Kidney (tissue), 14 donors: ENCODE measurements around the gene LAMA5. TPM values are rescaled to one million over a fixed set of nuclear protein-coding genes. Genes with fewer than 3 reads are reported as not detected.

Experiments
- DNase-seq, 5 donors: peaks; one replicate each; pipeline ENCODE4 v3.0.0-alpha.2; 2013 to 2020
- FAIRE-seq: peaks from 2 replicates; lab custom pipeline; 2012; peaks lifted over from hg19 to GRCh38; lab: Jason Lieb, UNC
- H3K27ac ChIP-seq, 2 donors: one replicate each; pipeline ENCODE4 v1.7.0; 2013; ENCODE audit warnings: low read depth in 2 of 2, low read length in 2 of 2, inconsistent platforms in 1 of 2
- H3K27me3 ChIP-seq: one replicate; pipeline ENCODE4 v1.7.1; 2013; ENCODE audit warnings: low read length, inconsistent platforms; ENCODE audit not compliant: control insufficient read depth, insufficient read depth
- H3K36me3 ChIP-seq, 3 donors: one replicate each; pipeline versions ENCODE4 v1.7.0 to v1.7.1; 2013; ENCODE audit warnings: low read length in 3 of 3, control low read depth in 1 of 3, inconsistent platforms in 1 of 3; ENCODE audit not compliant: insufficient read depth in 3 of 3, control insufficient read depth in 2 of 3
- H3K4me1 ChIP-seq, 3 donors: one replicate each; pipeline versions ENCODE4 v1.7.0 to v1.7.1; 2013; ENCODE audit warnings: low read length in 3 of 3, inconsistent platforms in 1 of 3, low read depth in 1 of 3; ENCODE audit not compliant: control insufficient read depth in 2 of 3, insufficient read depth in 2 of 3
- H3K4me3 ChIP-seq, 3 donors: one replicate each; pipeline versions ENCODE4 v1.7.0 to v1.8.1; 2013; ENCODE audit warnings: low read length in 3 of 3, control low read depth in 1 of 3, inconsistent platforms in 1 of 3
- H3K9ac ChIP-seq, 3 donors: one replicate each; pipeline versions ENCODE4 v1.7.0 to v1.7.1; 2013; ENCODE audit warnings: low read length in 3 of 3, control low read depth in 1 of 3, inconsistent platforms in 1 of 3
- H3K9me3 ChIP-seq, 3 donors: one replicate each; pipeline versions ENCODE4 v1.7.0 to v1.7.1; 2013; ENCODE audit warnings: low read length in 3 of 3, control low read depth in 1 of 3, inconsistent platforms in 1 of 3; ENCODE audit not compliant: control insufficient read depth in 2 of 3, insufficient read depth in 1 of 3
- intact Hi-C: fragments of 100-400 bp; cut with DNase I; formaldehyde crosslinking; loops from one replicate; pipeline ENCODE4 v1.11.1; 2022
- polyA plus RNA-seq: library from polyadenylated mRNA; stranded (reverse); fragments of 350-450 nt; fragmentation: Illumina TruSeq; extraction: RNeasy Lipid Tissue Mini Kit (QIAGEN cat#74804); gene quantifications from one replicate; pipeline ENCODE4 v1.2.3, GENCODE V29; 2014; ENCODE audit warnings: low read depth, low replicate concordance; ENCODE audit not compliant: insufficient read depth
- total RNA-seq: library from RNA; stranded (reverse); fragmentation: NEBNext Ultra II Directional; extraction: Animal tissue kit (Norgen Biotek cat#: 25700); gene quantifications from one replicate; pipeline ENCODE4 v1.2.1, GENCODE V29; 2021
- TF ChIP-seq, protein P1 (sequence below): IDR thresholded peaks from 3 replicates; pipeline ENCODE4 v1.5.1; 2012; ENCODE audit warnings: mild to moderate bottlenecking, moderate library complexity, borderline replicate concordance; ENCODE audit not compliant: insufficient read depth; ENCODE audit errors: extremely low read depth
- donor health status: control.
- donor health status: control.
- donor health status: control.
- donor health status: control.
- donor health status: control.
- donor health status: DM: yes; HTN: yes; CAD: no.
- donor health status: Normal renal cell carcinoma (clear cell type).

LAMA5 gene
- total and polyA plus RNA-seq, 2 donors from 2014 or later, result 94.0 to 342 TPM

DNA sequence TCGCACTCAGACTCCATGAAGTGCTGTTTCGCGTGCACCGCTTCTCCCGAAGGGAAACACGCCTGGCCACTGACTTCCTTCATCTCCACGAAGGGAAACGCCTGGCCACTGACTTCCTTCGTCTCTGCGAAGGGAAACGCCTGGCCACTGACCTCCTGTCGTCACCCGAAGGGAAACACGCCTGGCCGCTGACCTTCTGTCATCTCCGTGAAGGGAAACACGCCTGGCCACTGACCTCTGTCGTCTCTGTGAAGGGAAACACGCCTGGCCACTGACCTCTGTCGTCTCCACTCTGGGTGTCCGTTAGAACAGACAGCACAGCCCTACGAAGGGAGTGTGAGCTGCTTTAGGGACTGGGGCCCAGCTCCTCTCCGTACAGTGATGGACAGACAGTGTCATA, 81.4 kb downstream of the LAMA5 start:
- peaks cover 0 to 37% (median 22%) of the 10 kb centered on the region in 3 donors for H3K36me3 ChIP-seq
- intact Hi-C loops, result no loop called here

DNA sequence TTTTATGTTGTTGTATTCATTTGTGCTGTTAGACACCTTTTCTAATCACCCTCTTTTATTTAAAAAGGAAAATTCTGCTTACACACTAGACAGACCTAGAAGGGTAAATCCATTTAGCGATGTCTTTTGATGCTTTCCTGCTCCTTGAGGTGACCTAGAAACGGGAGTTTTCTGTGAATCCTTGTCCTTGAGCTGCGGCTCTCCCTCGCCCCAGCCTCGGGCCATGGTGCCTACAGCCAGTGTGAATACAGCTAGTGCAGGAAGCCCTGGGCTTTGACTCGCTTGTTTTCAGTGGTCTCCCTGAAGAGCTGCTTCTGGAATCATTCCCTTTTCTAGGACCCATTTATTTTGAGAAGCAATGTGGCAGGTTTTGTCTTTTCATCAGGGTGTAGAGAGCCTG, 82.0 kb downstream of the LAMA5 start:
- peaks cover 0 to 43% (median 25%) of the 10 kb centered on the region in 3 donors for H3K36me3 ChIP-seq
- TF ChIP-seq, protein P1, sequence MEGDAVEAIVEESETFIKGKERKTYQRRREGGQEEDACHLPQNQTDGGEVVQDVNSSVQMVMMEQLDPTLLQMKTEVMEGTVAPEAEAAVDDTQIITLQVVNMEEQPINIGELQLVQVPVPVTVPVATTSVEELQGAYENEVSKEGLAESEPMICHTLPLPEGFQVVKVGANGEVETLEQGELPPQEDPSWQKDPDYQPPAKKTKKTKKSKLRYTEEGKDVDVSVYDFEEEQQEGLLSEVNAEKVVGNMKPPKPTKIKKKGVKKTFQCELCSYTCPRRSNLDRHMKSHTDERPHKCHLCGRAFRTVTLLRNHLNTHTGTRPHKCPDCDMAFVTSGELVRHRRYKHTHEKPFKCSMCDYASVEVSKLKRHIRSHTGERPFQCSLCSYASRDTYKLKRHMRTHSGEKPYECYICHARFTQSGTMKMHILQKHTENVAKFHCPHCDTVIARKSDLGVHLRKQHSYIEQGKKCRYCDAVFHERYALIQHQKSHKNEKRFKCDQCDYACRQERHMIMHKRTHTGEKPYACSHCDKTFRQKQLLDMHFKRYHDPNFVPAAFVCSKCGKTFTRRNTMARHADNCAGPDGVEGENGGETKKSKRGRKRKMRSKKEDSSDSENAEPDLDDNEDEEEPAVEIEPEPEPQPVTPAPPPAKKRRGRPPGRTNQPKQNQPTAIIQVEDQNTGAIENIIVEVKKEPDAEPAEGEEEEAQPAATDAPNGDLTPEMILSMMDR, result no peak
- H3K9ac ChIP-seq, result no peak overlapping the region
- no peak overlapping the region for H3K27ac ChIP-seq
- DNase-seq, result no peak
- no peaks in the 10 kb centered on the region for H3K27me3 ChIP-seq
- no peaks in the 10 kb centered on the region for H3K9me3 ChIP-seq
- intact Hi-C loops, result no loop called here
- H3K4me1 ChIP-seq, result no peaks in the 10 kb centered on the region
- FAIRE-seq, result no peak
- no peak overlapping the region for H3K4me3 ChIP-seq

More for the DNA sequence above, 81.4 kb downstream of the LAMA5 start:
- peak in 3 of 5 donors; percentile 7 to 88 (median 56) for DNase-seq
- TF ChIP-seq, protein P1, result no peak
- H3K4me1 ChIP-seq, result no peaks in the 10 kb centered on the region
- FAIRE-seq, result no peak
- H3K9ac ChIP-seq, result no peak overlapping the region
- no peak overlapping the region for H3K27ac ChIP-seq
- H3K9me3 ChIP-seq, result no peaks in the 10 kb centered on the region
- H3K4me3 ChIP-seq, result no peak overlapping the region
- H3K27me3 ChIP-seq, result no peaks in the 10 kb centered on the region

DNA sequence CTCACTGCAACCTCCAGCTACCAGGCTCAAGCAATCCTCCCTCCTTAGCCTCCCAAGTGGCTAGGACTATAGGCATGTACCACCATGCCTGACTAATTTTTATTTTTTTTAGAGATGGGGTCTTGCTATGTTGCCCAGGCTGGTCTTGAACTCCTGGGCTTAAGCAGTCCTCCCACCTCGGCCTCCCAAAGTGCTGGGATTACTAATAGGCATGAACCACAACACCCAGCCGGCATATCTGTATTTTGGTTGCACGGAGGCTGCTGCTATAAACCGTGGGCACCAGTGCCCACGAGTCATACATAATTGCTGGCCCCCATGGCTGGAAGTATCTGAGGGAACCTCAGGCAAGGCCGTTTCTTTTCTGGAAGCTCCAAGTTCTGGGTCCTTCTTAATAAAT, 82.7 kb downstream of the LAMA5 start:
- no peak overlapping the region for H3K27ac ChIP-seq
- TF ChIP-seq, protein P1, result no peak
- intact Hi-C loops, result no loop called here
- DNase-seq (no peak), FAIRE-seq (no peak)
- H3K4me1 ChIP-seq, result no peaks in the 10 kb centered on the region
- H3K9ac ChIP-seq, result no peak overlapping the region
- no peak overlapping the region for H3K4me3 ChIP-seq
- no peaks in the 10 kb centered on the region for H3K9me3 ChIP-seq
- H3K36me3 ChIP-seq, result peaks cover 0 to 50% (median 27%) of the 10 kb centered on the region in 3 donors
- no peaks in the 10 kb centered on the region for H3K27me3 ChIP-seq

DNA sequence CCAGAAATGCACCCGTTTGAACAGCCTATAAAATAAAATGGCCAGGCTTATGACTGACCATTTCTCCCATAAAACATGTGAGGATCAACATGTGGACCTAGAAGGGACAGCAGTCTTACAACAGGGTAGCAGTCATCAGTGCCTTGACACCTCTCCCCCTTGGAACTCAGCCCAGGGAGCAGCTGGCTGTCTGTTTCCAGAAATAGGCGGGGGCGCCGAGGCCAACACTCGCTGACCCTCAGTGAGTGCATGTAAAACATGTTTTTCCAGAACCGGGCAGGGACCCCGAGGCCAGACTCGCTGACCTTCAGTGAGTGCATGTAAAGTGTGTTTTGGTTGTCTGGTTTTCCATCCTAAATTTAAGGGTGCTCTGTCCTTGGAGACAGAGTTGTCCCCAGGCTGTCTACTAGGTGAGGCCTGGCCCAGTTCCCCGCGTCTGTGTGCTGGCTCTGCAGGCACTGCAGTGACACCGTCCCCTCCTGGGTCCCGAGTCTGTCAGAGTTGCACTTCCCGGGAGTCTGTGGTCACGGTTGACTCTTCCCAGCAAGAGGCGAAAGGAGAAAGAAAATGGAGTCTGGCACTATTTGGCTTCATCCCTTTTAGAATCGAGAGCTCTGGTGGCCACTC, 84.1 kb downstream of the LAMA5 start:
- Histone ChIP-seq H3K36me3 (peaks cover 0 to 55% (median 25%) of the 10 kb centered on the region in 3 donors), H3K4me1 (no peaks in the 10 kb centered on the region), H3K4me3 (no peak overlapping the region), H3K27me3 (no peaks in the 10 kb centered on the region), H3K9ac (no peak overlapping the region), H3K27ac (no peak overlapping the region), H3K9me3 (no peaks in the 10 kb centered on the region)
- no peak for FAIRE-seq
- TF ChIP-seq, protein P1, result no peak
- peak in 1 of 5 donors; percentile 88 for DNase-seq
- intact Hi-C loops, result no loop called here
